ENCODE results near the gene FHDC1.
"Not testable (repeated sequence)": the region's sequence is repeated elsewhere in the genome, so short reads cannot be mapped to it uniquely, and the experiment has no call there.

FHDC1 gene, protein sequence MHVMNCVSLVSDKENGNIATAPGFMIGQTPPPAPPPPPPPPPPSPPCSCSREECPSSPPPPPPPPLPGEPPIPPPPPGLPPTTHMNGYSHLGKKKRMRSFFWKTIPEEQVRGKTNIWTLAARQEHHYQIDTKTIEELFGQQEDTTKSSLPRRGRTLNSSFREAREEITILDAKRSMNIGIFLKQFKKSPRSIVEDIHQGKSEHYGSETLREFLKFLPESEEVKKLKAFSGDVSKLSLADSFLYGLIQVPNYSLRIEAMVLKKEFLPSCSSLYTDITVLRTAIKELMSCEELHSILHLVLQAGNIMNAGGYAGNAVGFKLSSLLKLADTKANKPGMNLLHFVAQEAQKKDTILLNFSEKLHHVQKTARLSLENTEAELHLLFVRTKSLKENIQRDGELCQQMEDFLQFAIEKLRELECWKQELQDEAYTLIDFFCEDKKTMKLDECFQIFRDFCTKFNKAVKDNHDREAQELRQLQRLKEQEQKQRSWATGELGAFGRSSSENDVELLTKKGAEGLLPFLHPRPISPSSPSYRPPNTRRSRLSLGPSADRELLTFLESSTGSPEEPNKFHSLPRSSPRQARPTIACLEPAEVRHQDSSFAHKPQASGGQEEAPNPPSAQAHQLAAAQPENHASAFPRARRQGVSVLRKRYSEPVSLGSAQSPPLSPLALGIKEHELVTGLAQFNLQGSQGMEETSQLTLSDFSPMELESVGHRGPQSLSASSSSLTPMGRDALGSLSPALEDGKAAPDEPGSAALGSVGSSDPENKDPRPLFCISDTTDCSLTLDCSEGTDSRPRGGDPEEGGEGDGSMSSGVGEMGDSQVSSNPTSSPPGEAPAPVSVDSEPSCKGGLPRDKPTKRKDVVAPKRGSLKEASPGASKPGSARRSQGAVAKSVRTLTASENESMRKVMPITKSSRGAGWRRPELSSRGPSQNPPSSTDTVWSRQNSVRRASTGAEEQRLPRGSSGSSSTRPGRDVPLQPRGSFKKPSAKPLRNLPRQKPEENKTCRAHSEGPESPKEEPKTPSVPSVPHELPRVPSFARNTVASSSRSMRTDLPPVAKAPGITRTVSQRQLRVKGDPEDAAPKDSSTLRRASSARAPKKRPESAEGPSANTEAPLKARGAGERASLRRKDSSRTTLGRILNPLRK

DNA sequence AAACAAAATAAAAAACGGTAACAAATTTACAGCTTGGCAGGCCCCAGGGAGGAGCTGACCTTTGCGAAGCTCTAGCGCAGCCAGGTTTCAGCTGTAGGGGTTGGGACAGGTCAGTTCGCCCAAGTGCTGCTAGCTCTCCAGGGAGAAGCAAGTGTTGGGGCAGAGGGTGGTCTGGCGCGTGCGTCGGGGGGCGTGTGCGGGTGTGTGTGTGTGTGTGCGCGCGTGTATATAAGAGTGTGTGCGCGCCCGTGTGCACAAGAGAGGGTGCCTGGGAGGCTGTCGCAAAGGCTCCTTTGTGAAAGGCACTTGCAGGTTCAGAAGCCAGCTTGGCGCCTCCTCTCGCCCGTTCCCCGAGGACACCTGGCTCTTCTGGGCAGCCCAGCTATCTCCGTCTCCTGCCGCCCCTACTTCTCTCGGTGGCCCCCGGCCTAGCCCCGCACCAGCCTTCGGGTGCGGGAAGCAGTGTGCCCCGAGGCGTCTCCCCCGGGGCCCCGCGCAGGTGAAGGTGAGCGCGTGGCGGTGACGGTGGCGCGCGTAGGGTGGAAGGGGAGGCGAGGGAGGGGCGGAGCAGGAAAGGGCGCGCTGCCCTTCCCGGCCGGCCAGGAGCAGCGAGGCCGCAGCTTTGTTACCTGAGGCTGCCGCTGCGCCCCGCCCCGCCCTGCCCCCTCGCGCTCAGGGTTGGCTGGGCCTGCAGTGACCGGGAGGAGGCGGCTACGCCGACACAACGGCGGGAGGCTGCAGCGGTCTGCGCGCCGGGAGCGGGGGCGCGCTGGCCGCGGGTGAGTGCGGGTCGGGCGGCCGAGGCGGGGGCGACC lies at the start of gene FHDC1:
FHDC1 (plus strand) TSS at position 693 of the 815 bp plus-strand sequence. CDS start 6,735 bp downstream, outside the sequence.
- DNase-seq (ENCODE audit: low read depth in 2 of 2), result no peak

- DNase-seq (ENCODE audit: low read depth in 2 of 2), result no peak
These were observed 48.1 kb upstream of the FHDC1 start for GRCh38 chr4:152887981-152888380.

- no peak for DNase-seq (ENCODE audit: low read depth in 2 of 2)
These were observed 43.1 kb upstream of the FHDC1 start for GRCh38 chr4:152892974-152893373.

GRCh38 chr4:152894673-152895072 lies 41.5 kb upstream of the FHDC1 start:
- no peak for DNase-seq (ENCODE audit: low read depth in 2 of 2)

DNA sequence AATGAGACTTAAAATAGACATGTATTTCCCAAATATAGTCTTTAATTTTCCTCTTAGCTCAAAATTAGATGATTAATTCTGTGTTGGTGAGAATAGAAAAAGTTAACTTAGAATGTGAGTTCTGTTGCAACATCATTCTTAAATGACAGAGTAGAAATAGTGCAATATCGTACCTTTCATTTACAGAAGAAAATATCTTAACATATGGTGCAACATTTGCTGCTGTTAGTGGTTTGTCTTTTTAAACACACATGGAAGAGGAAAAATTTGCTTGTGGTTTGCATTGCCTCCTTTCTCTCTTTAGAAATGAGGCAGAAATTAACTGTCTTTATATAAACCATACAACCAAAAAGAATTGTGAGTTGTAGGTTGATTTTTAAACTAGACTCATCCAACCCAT lies 39.3 kb upstream of the FHDC1 start:
- DNase-seq (ENCODE audit: low read depth in 2 of 2), result no peak

- DNase-seq (ENCODE audit: low read depth in 2 of 2), result not testable (repeated sequence)
These were observed 38.0 kb upstream of the FHDC1 start for GRCh38 chr4:152898133-152898532.

DNA sequence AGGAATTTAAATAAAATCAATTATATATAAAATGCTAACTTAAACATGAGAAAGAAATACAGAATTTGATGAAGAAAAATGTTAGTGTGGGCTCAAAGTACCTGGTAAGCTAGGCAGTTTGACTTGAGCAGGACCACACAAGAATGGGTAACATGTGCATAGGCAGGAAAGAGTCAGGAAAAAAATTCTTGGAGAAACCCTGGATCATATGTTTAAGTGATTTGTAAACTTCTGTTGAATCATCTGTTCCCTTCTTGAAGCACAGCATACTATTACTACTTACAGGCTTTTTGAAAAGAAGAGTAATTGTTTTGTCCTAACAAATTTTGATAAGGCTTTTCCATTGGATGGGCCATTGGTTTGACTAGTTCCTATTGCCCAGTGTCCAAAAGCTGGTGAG lies 37.5 kb upstream of the FHDC1 start:
- DNase-seq (ENCODE audit: low read depth in 2 of 2), result no peak

DNA sequence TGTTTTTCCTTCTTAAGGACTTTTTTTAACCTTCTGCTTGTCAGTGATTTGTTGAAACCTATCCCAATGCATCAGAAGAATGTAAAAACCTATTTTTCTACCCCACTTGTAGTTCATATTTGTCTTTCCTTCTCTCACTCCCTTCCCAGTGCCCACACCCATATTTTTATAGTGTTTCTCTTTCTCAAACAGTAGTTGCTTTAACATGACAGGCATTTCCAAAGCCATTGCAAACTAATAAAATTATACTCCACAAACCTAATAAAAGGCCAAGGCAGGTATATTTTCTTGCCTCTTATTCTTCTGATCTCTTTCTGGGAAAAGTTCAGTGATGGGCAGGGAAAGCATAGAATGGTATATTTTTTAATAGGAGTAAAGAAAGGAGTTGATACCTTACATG lies 35.7 kb upstream of the FHDC1 start:
- DNase-seq (ENCODE audit: low read depth in 2 of 2), result no peak

DNA sequence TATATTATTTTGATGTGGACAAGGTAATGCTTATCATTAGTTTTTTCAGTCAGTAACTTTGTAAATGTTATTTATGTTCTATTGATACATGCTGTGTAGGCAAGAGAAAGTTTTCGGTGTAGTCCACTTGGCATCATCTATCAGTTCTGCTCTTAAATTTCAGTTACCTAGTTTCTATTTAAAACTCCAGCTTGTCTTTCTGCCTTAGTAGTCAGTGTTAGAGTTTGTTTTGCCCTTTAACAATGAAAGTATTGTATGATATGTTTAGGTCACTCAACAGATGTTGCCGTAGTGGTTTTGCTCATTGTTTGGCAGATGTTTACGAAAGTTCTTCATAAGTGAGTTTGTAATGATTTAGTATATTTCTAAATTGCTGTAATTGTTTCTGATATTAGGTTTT lies 34.9 kb upstream of the FHDC1 start:
- DNase-seq (ENCODE audit: low read depth in 2 of 2), result no peak

DNA sequence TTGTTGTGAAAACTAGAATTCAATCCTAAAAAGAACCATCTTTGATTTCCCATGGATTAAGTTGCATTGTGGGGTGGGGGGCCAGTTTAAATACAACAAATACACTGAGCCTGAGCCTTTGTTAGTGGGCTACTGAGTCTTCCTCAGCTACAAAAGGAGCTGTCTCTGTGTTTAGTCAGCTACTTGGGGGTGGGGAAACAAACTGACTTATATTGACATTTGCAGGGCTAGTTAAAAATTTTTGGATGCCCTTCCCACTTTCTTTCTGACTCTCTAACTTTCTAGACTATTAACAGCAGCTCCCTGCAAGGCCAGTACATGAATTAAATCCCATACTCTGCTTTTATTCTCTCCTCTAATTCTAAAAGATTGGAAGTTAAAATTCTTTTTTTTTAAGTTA lies 32.5 kb upstream of the FHDC1 start:
- no peak for DNase-seq (ENCODE audit: low read depth in 2 of 2)

DNA sequence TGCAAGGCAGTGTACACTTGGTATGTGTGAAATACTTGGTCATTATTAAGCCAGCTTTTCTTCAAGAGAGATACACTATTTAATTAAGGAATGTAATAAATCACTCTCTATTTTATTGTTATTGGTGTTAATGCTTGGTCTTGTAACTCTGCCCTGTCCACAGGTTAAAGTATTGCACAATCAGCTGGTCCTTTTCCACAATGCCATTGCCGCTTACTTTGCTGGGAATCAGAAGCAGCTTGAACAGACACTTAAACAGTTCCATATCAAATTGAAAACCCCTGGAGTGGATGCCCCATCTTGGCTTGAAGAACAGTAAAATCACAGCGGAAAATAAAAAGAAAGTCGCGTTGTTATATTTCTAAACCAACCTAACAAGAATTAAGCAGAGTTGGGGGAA lies 26.2 kb upstream of the FHDC1 start:
- no peak for DNase-seq (ENCODE audit: low read depth in 2 of 2)

GRCh38 chr4:152910521-152910920 lies 25.6 kb upstream of the FHDC1 start:
- DNase-seq (ENCODE audit: low read depth in 2 of 2), result no peak

DNA sequence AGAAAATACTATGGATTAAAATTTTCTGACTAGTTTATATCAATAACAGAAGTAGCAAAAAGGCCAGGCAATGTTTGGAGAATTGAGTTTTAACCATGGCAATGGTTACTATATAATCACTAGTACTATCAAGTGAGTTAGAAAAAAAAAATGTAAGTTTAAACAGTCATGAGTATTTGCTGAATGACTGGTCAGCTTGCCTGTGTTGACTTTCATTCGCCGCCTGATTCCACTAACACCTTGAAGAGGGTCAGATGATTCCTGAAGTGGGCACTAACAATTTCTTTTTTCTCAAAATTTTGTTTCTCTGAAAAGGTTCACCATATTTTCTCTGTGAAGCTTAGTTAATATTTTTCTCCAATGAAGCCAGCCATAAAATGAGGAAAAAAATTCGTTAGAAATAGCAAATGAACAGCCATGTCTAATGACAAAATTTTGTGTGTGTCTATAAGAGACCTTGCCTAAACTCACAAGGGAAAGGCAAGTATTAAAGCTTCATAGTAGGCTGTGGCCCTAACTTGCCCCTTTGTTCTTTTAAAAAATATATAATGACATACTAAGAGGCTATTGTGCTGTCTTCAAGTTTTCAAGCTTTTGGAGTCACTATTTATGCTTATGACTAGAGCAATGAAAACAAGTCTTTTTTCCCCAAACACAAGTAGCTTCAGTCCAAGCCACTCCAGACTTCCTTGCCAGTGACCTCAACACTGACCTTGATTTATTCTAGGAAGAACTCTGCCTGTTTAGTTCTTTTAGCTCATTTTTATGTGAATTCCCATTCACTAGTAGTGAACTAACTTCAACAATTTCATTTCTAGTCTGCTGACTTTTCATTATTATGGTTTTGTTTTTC lies 18.4 kb upstream of the FHDC1 start:
- no peak for DNase-seq (ENCODE audit: low read depth in 2 of 2)

GRCh38 chr4:152919826-152920225 lies 16.3 kb upstream of the FHDC1 start:
- no peak for DNase-seq (ENCODE audit: low read depth in 2 of 2)

- no peak for DNase-seq (ENCODE audit: low read depth in 2 of 2)
These were observed 15.4 kb upstream of the FHDC1 start for GRCh38 chr4:152920768-152921167.

DNA sequence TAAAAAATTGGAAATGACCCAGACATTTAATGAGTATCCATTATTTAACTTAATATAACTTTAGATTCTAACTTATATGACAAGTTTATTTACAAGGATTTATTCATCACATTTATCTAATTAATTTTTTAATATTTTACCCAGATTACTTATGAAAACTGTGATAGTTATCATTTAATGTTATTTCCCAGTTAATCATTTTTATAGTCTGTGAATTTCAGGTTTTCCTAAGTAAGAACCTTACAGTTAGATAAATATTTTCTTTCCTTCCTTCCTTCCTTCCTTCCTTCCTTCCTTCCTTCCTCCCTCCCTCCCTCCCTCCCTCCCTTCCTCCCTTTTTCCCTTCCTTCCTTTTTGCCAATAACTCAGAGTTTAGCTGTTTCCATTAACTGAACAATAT lies 14.8 kb upstream of the FHDC1 start:
- DNase-seq (ENCODE audit: low read depth in 2 of 2), result no peak

- no peak for DNase-seq (ENCODE audit: low read depth in 2 of 2)
These were observed 10.3 kb upstream of the FHDC1 start for GRCh38 chr4:152925851-152926250.

- DNase-seq (ENCODE audit: low read depth in 2 of 2), result no peak
These were observed 9.2 kb upstream of the FHDC1 start for GRCh38 chr4:152926959-152927358.

- no peak for DNase-seq (ENCODE audit: low read depth in 2 of 2)
These were observed 8.4 kb upstream of the FHDC1 start for GRCh38 chr4:152927737-152928136.

DNA sequence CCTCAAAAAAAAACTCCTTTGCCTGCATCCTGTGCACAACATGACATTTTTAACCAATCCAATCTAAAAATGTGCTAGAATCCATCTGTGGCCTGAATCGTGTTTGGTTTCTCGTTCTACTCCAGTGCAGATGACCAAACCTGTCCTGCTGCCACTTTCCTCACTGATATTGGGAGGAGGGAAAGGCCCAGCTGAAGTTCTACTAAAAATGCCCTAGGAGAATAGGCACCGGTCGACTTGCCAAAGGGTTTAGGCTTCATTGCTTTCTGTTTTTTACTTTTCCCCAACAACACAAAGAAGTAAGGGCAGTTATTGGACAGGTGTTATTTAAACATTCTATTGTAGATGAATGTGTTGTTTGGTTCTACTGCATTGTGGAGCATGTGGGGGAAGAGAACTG lies 7.8 kb upstream of the FHDC1 start:
- no peak for DNase-seq (ENCODE audit: low read depth in 2 of 2)

- no peak for DNase-seq (ENCODE audit: low read depth in 2 of 2)
These were observed 6.2 kb upstream of the FHDC1 start for GRCh38 chr4:152929888-152930287.
